Peyer's patch (tissue), 4 donors: ENCODE measurements around the gene ZNF385D.

ENCODE experiments used
- POLR2A ChIP-seq, 2 donors: fragments of 450-650 bp; IDR thresholded peaks; one replicate each; pipeline ENCODE4 v1.5.1; 2017; ENCODE audit warnings: antibody characterized with exemption in 2 of 2, mild to moderate bottlenecking in 2 of 2, moderate library complexity in 2 of 2
- TF ChIP-seq, protein P1 (sequence below), 6 experiments: fragments of 450-650 bp in 4 of 6; fragments of 200-600 bp in 2 of 6; sonication (generic) in 1 of 6; IDR thresholded peaks; one replicate each; pipeline ENCODE4 v1.5.1; 2017 to 2019; ENCODE audit warnings: antibody characterized with exemption in 6 of 6, mild to moderate bottlenecking in 3 of 6, moderate library complexity in 1 of 6

DNA sequence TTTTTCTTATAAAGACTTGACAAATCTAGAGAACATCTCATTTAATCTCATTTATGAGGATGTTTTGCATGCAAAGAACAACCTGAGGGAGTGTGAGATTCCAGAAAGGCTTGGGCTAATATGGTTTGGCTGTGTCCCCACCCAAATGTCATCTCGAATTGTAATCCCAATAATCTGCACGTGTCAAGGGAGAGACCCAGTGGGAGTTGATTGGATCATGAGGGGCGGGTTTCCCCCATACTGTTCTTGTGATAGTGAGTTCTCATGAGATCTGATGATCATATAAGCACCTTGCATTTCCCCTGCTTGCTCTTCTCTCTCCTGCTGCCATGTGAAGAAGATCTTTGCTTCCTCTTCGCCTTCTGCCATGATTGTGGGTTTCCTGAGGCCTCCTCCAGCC is 103.0 kb downstream of the ZNF385D start:
- TF ChIP-seq, protein P1, sequence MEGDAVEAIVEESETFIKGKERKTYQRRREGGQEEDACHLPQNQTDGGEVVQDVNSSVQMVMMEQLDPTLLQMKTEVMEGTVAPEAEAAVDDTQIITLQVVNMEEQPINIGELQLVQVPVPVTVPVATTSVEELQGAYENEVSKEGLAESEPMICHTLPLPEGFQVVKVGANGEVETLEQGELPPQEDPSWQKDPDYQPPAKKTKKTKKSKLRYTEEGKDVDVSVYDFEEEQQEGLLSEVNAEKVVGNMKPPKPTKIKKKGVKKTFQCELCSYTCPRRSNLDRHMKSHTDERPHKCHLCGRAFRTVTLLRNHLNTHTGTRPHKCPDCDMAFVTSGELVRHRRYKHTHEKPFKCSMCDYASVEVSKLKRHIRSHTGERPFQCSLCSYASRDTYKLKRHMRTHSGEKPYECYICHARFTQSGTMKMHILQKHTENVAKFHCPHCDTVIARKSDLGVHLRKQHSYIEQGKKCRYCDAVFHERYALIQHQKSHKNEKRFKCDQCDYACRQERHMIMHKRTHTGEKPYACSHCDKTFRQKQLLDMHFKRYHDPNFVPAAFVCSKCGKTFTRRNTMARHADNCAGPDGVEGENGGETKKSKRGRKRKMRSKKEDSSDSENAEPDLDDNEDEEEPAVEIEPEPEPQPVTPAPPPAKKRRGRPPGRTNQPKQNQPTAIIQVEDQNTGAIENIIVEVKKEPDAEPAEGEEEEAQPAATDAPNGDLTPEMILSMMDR (IDR thresholded peaks at IDR 0.05): no peak
- TF ChIP-seq POLR2A (IDR thresholded peaks at IDR 0.05): no peak
